PFSK-1 (cell line): ENCODE data around the gene USP22.

Experiments
- FOXP2 ChIP-seq: optimal IDR thresholded peaks from 2 replicates; pipeline ENCODE3; 2011; ENCODE audit warnings: borderline replicate concordance, control low read depth, inconsistent platforms; ENCODE audit not compliant: insufficient read depth; ENCODE audit errors: extremely low read length, extremely low read depth
- POLR2AphosphoS5 ChIP-seq: IDR thresholded peaks from 2 replicates; pipeline ENCODE4 v1.6.1; 2012; ENCODE audit warnings: low read depth, mild to moderate bottlenecking, control low read depth, low read length, moderate library complexity
- SIN3A ChIP-seq: IDR thresholded peaks from 2 replicates; pipeline ENCODE4 v1.6.1; 2012; ENCODE audit warnings: mild to moderate bottlenecking, low read length, moderate library complexity, borderline replicate concordance; ENCODE audit not compliant: insufficient read depth
- TAF1 ChIP-seq: IDR thresholded peaks from 2 replicates; pipeline ENCODE4 v1.6.1; 2012; ENCODE audit warnings: low read length, control low read depth, borderline replicate concordance; ENCODE audit not compliant: insufficient read depth
- TF ChIP-seq, protein P1 (sequence below), 2 experiments: IDR thresholded peaks; 2 replicates each; pipeline versions ENCODE4 v1.6.1 to v1.8.0; 2011 to 2012; ENCODE audit warnings: low read depth in 2 of 2, low read length in 2 of 2, control low read depth in 1 of 2, inconsistent platforms in 1 of 2, mild to moderate bottlenecking in 1 of 2, moderate library complexity in 1 of 2; ENCODE audit not compliant: insufficient read depth in 1 of 2

DNA sequence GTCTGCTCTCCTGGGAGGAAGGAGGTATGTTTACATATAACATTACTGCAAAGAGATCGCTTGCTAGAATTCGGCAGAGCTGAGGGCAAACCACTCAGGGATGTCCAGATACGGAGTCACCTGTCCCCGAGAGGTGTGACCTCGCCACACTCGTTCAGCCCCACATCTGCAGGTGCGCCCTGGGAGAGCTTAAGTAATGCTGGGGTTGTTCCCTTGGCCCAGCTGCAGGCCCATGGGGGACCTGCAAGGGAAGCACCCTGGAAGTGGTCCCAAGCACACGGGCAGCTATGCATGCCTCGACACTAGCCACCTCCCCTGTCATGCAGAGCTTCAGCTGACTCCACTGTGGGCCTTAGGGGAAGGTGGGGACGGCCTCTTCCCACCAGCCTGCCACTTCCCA is 22.2 kb downstream of the USP22 start:
- TF ChIP-seq, protein P1, sequence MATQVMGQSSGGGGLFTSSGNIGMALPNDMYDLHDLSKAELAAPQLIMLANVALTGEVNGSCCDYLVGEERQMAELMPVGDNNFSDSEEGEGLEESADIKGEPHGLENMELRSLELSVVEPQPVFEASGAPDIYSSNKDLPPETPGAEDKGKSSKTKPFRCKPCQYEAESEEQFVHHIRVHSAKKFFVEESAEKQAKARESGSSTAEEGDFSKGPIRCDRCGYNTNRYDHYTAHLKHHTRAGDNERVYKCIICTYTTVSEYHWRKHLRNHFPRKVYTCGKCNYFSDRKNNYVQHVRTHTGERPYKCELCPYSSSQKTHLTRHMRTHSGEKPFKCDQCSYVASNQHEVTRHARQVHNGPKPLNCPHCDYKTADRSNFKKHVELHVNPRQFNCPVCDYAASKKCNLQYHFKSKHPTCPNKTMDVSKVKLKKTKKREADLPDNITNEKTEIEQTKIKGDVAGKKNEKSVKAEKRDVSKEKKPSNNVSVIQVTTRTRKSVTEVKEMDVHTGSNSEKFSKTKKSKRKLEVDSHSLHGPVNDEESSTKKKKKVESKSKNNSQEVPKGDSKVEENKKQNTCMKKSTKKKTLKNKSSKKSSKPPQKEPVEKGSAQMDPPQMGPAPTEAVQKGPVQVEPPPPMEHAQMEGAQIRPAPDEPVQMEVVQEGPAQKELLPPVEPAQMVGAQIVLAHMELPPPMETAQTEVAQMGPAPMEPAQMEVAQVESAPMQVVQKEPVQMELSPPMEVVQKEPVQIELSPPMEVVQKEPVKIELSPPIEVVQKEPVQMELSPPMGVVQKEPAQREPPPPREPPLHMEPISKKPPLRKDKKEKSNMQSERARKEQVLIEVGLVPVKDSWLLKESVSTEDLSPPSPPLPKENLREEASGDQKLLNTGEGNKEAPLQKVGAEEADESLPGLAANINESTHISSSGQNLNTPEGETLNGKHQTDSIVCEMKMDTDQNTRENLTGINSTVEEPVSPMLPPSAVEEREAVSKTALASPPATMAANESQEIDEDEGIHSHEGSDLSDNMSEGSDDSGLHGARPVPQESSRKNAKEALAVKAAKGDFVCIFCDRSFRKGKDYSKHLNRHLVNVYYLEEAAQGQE (IDR thresholded peaks at IDR 0.05; ENCODE audit: insufficient read depth in 1 of 2, low read depth in 2 of 2, low read length in 2 of 2) = no peak
- TF ChIP-seq POLR2AphosphoS5 = no peak
- no peak for TF ChIP-seq TAF1
- TF ChIP-seq FOXP2 = no peak
- TF ChIP-seq SIN3A = no peak
